ENCODE data around the gene LEAP2.

The LEAP2 gene, protein sequence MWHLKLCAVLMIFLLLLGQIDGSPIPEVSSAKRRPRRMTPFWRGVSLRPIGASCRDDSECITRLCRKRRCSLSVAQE

DNA sequence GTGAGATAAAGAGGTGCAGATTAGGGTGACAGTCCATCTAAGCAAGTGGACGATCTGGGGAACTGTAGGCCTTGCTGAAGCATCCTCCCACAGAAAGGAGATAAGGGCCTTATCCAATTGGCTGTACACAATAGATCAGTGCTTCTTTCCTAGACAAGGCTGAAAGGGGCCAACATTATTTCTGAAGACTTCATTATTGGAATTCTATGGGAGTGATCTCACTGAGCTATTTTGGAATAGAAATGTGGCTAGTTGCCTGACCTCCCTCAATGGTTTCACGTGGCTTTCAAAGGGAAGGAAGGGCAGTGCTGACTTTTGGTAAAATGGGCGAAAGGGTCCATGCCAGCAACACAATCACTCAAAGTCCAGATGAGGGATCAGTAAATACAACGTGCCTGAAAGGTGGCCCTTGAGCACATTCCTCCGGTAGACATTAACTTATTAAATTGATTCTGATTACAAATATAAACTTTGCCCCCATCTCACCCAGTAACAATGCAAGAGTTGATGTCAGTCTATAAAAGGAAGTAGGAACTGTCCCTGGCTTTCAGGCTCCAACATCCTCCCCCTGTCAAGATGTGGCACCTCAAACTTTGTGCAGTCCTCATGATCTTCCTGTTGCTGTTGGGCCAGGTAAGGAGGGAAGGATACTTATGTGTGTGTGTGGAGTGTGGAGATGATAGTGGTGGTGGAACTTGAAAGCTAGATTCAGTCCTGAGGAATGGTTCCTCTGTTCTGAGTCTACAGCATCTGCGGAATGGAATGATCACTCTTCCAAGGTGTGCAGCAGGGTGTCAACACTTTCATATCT, at the start of gene LEAP2:
TSS of gene LEAP2 (plus strand) at position 550 of the 811 bp plus-strand sequence. CDS start at position 577, 27 bp downstream.
- no peak for DNase-seq

DNA sequence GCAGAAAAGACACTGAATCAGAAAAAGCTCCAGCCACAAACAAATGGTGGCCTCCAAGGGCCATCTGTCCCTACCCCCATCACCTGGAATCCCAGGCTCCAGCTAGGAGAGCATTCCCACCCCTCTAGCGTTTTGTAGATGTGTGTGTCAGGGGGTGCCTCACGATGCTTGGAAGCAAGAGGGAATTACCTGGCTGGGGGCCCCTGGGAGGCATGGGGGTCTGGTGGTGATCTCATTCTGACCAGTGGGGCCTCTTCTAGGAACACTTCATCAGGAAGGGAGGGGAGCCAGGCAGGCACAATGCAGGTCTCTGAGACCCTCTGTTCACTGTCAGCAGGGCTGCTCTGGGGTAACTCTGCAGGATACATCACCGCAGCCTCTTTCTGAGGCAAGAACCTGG, 49.0 kb upstream of the LEAP2 start:
- no peak for DNase-seq

DNA sequence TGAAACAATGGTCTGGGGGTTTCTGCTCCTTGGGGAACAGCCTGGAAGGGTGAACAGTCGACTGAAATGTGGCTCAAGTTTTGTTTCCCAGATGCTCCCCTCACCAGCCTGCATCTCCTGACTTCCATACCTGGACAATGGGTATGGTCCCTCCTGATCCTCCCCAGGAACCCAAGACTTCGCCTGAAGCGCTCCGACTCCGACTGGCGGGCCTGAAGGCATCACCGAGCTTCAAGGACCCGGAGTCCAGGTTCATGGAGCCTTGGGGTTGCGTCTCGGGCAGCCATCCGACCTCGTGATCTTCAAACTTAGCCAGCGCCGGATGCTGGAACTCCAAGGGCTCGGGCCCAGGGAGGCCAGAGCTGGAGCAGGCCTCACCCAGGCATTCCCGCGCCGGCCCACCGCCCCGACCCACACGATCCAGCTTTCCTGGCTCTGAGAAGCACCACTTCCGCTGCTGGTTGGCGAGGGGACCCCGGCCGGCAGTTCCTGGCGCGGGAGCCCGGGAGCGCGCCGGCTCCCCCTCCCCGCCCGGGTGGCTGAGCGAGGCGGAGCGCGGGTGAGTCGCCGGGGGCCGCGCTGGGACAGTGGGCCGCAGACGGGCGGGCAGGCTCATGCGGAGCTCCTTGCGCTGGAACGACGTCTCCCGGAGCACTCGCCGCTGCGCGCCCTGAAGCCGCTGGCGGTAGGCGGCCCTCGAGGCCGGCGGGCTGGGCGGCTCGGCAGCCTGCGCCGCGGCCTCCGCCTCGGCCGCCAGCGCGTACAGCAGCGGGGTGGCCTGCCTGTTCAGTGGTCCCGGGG, 48.2 kb upstream of the LEAP2 start:
- no peak for DNase-seq

DNA sequence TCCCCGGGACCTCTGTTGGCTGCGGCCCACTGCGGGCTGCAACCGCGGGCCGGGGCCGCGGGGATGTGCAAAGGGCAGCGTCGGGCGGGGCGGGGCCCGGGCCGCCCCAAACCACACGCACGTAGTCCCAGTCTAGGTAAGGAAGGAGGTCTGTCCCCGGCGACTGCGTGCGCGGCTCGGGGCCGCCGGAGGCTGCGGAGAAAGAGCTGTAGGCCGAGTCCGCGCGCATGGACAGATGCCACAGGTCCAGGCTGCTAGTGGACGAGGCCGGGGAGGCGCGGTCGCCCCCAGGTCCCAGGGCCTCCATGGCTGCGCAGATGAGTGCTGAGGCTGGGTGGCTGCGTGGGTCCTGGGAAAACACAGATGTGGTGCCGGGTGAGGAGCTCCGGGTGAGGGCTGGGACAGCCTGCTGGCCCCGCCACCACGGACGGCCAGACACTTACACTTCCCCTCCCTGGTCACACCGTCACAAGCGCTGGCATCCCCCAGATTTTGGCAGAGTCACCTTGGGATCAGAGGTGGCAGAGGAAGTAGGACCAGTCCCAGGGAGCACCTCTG, 47.6 kb upstream of the LEAP2 start:
- DNase-seq, result no peak

DNA sequence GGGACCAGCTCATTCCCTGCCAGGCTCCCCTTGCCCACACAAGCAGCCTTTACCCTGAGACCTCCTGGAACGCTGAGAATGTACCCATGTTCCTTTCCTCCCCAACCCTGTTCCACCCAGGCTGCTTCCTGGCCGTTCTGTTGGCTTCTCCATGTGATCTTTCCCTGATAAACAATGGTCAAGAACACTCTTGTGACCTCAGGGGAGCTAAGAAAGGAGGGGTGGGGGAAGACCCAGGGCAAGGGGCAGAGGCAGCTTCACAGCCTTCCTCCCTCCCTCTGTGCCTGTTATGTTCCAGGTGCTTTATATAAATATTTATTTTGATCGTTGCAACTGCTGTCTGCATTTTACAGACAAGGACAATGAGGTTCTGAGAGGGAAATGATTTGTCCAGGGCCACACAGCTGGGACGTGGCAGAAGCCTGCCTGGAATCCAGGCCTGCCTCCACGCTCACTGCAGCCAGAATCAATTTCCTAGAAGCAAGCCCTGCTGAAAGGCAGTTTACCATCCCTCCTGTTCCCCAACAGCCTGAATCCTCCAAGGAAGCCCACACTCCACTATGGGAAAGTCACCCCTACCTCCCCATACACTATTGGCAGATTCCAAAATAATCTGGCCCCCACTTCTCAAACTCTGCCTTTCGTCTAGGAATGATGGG, 46.9 kb upstream of the LEAP2 start:
- DNase-seq, result no peak

DNA sequence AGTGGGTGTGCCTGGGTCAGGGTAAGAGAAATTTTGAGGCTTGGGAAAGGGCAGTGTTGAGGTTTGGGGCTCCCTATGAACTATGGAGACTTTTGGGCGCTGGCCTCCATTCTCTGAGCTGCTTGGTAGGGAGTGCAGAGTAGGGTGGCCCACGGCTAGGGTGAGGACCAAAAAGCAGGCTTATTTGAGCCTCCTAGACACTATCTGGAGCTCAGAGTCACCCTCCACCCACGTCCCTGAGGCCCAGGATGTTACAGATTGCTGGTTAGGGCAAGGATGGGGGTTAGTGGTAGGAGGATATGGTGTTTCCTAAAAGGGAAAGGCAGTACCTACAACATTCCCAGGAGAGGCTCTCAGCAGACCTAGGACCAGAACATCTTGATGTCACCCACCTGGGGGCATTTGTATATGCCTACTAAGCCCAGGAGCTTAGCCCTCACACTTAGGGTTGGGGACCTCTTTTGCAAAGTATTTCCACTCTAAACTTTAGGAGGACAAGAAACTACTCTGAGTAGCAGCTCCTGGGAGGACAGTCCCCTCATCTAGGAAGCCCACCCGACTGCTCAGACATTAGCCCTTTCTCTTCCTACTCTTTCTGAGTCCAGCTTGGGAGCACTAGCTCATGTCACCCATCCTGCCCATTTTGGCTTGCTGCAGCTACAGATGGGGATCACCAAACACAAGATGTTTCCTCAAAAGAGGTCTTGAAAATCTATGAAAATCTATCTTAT, 45.4 kb upstream of the LEAP2 start:
- DNase-seq, result no peak

DNA sequence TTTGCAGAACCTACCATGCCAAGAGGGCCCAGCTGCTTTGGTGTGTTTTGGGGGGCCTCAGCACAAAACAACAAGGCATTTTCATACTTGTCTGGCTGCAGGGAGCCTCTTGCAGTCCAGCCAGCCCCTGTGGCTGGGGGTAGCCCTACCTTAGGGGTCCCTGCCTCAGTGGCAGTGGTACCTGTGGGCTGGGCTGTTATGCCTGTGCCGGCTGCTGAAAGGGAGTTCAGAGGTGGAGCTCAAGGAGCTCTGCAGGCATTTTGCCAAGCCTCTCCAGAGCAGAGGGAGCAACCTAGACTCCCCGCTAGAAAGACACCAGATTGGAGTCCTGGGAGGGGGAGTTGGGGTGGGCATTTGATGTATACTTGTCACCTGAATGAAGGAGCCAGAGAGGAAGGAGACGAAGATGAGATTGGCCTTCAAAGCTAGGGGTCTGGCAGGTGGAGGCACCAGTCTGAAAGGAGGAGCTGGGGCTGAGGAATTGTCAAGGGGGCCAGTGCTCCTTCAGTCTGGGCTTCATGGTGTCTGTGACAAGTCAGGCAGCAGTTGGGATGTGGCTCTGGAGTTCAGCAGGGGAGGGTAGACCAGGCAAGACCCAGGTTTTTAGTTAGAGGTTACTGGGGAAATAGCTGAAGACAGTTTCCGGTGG, 44.5 kb upstream of the LEAP2 start:
- no peak for DNase-seq

DNA sequence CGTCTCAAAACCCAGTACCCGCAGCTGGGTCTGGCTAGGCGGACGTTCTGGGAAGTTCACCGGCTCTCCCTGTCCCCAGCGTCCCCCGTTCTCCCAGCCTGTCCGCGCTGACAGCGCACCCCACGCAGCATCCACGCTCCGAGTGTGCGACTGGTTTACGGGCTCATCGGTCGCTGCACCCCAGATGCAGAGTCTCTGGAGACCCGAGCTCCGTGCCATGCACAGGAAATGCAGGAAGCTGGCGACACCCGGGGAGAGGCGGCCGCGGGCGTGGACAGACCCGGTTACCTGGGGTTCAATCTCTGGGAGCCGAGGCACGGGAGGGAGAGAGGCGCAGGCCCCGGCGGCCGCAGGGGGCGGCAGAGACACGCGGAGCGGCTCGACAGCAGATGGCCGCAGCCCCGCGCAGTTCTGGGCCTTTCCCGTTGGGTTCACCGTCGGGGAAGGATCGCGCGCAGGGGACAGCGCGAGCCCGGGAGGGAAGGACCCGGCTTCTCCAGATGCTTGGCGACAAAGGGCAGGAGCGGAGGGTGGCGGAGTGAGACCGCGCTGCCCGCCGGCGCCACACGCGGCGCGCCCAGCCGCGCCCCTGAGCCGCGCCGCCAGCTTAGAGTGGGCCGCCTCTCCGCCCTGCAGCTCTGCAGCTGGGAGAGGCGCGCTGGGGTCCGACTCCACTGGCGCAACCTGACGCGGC, 43.6 kb upstream of the LEAP2 start:
- DNase-seq, result peak; percentile 70

DNA sequence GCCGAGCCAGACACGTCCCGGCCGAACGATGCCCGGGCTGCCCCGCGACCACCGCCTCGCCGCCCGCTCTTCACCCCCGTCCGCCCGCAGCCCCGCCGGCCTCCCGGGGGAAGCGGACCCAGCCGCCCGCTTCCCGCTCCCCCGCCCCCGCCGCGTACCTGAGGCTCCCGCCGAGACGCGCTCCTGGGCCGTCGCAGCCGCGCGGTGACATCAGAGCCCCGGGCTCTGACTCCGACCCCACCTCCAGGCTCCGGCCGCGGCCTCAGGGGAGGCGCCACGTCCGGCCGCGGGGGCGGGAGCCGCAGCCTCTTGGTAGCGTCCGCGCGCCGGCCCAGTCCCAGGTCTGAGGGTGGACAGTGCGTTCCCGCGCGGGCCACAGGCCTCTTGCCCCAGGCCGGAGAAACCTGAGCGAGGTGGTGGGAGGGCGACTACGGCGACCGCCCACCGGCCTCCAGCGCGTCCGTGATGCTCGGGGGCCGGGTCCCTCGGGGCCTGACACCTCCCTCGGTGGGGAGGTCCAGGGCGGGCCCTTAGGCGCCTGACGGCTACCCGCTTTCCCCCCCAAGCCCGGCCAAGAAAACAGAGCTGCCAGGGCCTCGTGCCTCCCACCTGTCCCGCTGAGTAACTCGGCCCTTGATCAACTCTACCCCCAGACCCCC, 42.9 kb upstream of the LEAP2 start, which contains the start of gene SHROOM1:
TSS of gene SHROOM1 (minus strand) at position 212 of the 659 bp plus-strand sequence. CDS start 4,507 bp downstream, outside the sequence.
- no peak for DNase-seq

DNA sequence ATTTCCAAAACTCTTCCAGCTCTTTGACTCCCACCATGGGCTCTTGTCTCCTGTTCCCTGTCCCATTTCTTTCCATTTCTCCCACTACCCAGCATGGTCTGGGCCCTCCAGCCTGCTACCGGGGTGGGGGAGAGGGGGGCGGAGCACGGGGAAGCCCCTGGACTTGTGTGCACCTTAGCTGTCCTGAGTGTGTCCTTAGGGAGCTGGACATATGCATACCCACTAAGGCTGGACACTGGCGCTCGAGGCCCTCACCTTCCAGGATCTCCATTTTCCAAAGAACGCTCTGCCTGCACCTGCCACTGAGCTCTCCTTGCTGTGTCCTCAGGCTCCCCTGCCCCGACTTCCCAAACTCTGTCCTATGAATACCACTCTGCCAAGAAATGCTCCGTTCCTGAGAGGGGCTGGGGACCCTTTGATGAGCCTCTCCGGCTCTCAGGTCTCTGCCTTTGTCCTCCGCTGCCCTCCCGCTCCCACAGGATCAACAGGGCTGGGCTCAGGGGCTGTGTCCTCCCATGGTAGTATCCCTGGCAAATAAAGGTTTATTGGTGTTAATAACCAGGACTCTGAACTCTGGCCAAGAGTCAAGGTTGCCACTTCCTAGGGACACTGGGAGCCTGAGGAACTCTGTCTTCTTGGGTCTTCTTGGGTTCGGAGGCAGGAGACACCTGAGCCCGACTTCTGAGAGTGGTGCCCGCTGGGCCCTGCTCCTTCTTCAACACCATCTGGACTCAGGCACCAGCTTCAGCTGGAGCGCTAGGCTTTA, 42.2 kb upstream of the LEAP2 start:
- DNase-seq, result no peak

DNA sequence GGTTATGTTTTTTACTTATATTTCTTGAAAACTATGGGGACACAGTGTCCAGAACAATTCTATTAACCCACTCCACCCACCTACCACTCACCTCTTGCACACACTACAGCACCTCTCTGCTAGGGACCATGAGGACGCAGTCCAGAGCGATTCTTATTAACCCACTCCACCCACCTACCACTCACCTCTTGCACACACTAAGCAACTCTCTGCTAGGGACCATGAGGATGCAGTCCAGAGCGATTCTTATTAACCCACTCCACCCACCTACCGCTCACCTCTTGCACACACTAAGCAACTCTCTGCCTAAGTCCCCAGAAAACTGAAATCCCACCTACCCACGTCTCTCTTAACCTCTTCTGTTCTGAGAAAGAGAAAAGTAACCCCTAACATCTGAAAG, 40.9 kb upstream of the LEAP2 start:
- no peak for DNase-seq

DNA sequence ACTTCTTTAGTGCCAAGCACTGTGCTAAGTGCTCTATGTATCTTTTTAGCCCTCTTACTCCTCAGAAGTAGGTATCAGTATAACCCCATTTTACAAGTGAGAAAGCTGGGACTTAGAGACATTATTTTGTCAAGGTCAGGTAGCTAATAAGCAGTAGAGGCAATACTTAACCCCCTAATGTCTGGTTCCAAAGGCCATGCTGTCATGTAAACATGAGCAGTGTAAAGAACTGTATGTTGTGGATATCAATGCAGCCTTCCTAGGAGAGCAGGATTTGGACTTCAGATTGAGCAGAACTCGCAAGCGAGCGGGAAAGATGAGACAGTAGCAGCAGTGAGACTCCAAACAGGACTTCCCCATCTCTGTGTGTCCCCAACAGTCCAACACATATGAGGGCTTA, 39.4 kb upstream of the LEAP2 start:
- no peak for DNase-seq

DNA sequence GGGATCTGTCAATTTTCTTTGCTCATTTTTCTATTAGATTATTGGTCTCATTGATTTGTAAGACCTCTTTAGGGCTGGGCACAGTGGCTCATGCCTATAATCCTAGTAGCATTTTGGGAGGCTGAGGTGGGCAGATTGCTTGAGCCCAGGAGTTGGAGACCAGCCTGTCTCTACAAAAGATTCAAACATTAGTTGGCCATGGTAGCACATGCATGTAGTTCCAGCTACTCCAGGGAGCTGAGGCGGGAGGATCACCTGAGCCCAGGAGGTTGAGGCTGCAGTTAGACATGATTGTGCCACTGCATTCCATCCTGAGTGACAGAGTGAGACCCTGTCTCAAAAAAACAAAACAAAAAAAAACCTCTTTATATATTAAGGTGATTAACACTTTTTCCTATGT, 36.6 kb upstream of the LEAP2 start:
- DNase-seq, result no peak

DNA sequence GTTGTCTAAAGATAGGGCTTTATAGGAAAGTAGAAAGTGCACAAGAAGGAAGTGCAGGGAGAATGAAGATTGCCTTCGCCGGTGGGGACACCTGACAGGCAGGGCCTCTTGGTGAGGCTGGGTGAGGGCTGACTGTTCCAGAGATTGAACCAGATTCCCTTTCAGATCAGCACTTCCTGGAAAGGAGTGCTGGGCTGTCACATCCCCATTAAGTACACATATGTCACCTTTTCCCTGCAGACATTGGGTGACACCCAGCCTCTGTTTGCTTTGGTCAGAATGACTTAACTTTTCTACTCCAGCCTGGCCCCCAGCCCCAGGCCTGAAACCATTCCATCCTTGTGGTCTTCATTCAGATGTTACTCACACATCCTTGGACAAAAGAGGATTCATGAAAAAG, 35.6 kb upstream of the LEAP2 start:
- no peak for DNase-seq

DNA sequence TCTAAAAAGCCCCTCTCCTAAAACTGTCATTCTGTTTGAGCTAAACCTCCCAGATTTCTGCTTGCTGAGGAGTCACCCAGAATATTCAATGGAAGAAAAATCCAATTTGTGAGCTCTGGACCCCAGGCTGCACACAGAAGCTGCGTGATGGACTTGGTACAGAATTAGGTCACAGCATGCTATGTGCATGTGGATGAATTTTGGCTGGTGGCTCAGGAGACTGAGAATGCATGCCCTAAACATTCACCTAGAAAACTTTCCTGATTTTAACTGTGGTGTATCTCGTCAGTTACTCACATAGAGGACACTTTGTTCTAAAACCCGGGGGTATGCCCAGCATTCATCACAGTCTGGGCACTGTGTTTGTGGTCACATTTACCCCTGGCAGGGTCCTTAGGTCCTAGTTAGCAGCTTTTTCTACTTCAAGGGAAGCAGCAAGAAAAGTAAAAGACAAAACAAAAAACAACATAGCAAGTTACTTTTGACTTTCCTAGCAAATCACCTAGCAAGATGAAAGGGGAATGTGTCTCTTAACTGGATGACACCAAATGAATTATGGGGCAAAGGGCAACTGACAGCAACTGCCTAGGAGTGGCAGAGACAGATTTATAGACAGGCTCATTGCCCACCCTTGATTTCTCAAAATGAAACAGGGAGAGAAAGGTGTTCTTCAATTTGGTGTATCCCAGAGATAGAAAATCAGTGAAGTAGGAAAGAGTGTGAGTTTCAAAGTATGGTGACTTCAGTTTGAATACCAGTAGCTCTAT, 34.8 kb upstream of the LEAP2 start:
- no peak for DNase-seq

DNA sequence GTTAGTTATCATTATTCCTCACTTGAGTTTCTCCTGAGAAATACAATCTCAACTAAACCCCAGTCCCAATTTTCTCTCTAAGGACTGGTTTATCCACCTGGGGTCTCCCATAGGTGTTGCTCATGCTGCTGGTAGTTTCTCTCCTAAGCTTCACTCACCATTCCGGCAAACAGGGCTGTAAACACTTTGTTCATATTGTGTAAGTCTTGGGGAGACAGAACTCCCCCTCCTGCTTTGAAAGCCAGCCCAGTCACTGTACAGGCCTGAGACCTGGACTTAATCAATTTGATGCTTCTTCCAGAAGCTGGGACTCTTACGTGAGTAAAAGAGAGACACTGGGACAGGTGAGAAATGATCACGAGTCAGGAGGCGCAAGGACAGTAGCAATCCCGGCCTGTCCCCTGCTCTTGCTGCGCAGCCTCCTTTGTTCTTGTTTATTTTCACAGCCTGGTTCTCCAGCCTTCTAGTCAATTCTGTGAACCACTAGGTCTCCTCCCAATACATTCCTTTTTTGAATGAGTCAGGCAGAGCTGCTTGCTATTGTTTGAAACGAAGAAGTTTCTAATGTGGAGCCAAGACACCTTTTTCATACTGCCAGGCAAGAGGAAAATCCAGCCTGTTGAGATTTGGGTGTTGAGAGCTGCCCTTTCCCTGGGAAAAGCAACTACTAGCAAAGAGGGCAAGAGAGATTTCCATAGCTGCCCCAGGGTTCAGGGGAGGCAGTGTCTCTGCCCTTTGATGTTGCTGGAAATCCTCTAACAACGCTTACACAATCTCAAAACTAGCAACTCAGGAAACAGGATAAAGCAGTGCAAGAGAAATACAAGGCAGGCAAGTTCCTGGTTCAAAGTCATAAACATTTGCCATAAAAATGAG, 33.8 kb upstream of the LEAP2 start:
- no peak for DNase-seq

DNA sequence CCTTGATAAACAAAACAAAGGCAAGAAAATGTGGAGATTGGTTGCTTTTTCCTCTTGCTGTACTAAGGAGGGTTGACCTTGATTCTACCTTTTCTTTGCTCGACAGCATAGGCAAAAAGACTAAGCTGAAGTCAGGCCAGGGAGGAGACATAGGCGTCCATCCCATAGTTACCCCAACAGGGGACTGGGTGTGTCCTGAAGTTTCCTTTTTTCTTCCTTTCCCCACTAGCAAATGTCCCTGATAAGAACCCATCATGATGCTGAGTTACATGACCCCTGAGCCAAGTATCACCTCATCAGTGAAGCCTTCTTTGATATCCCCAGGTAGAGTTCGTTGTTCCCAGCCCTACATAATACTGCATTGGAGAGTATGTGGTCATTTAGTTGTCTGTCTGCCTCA, 33.2 kb upstream of the LEAP2 start:
- no peak for DNase-seq

DNA sequence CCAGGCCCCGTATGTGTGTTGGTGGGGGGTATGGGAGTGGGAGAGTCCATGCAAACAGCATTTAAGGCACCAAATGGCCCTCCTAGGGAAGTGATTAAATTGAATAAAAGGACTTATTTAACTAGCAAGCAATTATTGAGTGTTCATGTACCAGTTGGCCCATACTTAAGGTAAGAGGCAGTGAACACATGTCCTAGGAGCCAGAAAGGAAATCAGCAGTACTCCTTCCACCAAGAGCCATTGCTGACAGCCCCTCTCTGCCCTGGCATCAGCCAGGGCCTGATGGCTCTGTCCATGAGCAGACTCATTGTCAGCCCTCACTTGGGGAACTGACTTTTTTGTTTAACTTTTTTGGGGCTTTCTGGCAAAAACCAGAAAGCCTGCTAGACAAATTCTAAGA, 32.6 kb upstream of the LEAP2 start:
- DNase-seq, result no peak
